GM18502 (cell line): Measurements from ENCODE around the gene OVCA2.

Experiments
- ATAC-seq: cut with Tn5 transposase; IDR thresholded peaks from one replicate; pipeline ENCODE4 v1.9.1; 2021; ENCODE audit warnings: mild to moderate bottlenecking; ENCODE audit not compliant: unreplicated experiment, poor library complexity

Gene OVCA2

GRCh38 chr17:2029911-2030778, 11.7 kb upstream of the OVCA2 start, which contains the start of gene DPH1:
Gene DPH1, plus strand, starts transcription at chr17:2030153. Its CDS starts 17 bp downstream, at chr17:2030170.
- ATAC-seq: peak; percentile 77

GRCh38 chr17:2030779-2031163, 11.1 kb upstream of the OVCA2 start:
- no peak for ATAC-seq

- ATAC-seq: no peak
These were observed 8.7 kb upstream of the OVCA2 start for GRCh38 chr17:2033153-2033552.

- ATAC-seq: no peak
These were observed 7.7 kb upstream of the OVCA2 start for GRCh38 chr17:2034157-2034556.

GRCh38 chr17:2034806-2035540, 6.8 kb upstream of the OVCA2 start:
- no peak for ATAC-seq

- ATAC-seq: no peak
These were observed 6.0 kb upstream of the OVCA2 start for GRCh38 chr17:2035541-2036488.

- no peak for ATAC-seq
These were observed 4.7 kb upstream of the OVCA2 start for GRCh38 chr17:2037155-2037554.

- no peak for ATAC-seq
These were observed 1.5 kb upstream of the OVCA2 start for GRCh38 chr17:2040219-2040827.

GRCh38 chr17:2040942-2041560, 771 bp upstream of the OVCA2 start:
- ATAC-seq: no peak

- no peak for ATAC-seq
These were observed 597 bp downstream of the OVCA2 start for GRCh38 chr17:2042390-2042847.

- no peak for ATAC-seq
These were observed 1.1 kb downstream of the OVCA2 start for GRCh38 chr17:2042933-2043332.

GRCh38 chr17:2043785-2044184, 2.0 kb downstream of the OVCA2 start:
- no peak for ATAC-seq

- ATAC-seq: no peak
These were observed 2.6 kb downstream of the OVCA2 start for GRCh38 chr17:2044263-2044894.

- no peak for ATAC-seq
These were observed 5.8 kb downstream of the OVCA2 start for GRCh38 chr17:2047590-2047989.

- ATAC-seq: no peak
These were observed 7.0 kb downstream of the OVCA2 start for GRCh38 chr17:2048805-2049204.

GRCh38 chr17:2049333-2050299, 7.8 kb downstream of the OVCA2 start:
- ATAC-seq: peak; percentile 45

GRCh38 chr17:2050300-2051060, 8.7 kb downstream of the OVCA2 start:
- ATAC-seq: no peak
